ENCODE results near the gene OSTF1.

The OSTF1 gene

GRCh38 chr9:75175395-75175794 lies 87.1 kb downstream of the OSTF1 start:
- no peak overlapping the region for H3K27ac ChIP-seq
- no peak for TF ChIP-seq CTCF (IDR thresholded peaks at IDR 0.05; ENCODE audit: low read depth, low read length, missing control alignments)
- in situ Hi-C loops (cut with HindIII; ENCODE audit: low pct_ligation_motif_present, low sequenced_read_pairs): no loop called here
- H3K36me3 ChIP-seq (replicated peaks): no peaks in the 10 kb centered on the region
- no peaks in the 10 kb centered on the region for H3K27me3 ChIP-seq (replicated peaks)
- no peak overlapping the region for H3K4me3 ChIP-seq (ENCODE audit: low read depth, low read length)
- no peak for DNase-seq

- no peaks in the 10 kb centered on the region for H3K27me3 ChIP-seq (replicated peaks)
- H3K4me3 ChIP-seq (ENCODE audit: low read depth, low read length): no peak overlapping the region
- DNase-seq: no peak
- in situ Hi-C loops (cut with HindIII; ENCODE audit: low pct_ligation_motif_present, low sequenced_read_pairs): no loop called here
- no peak overlapping the region for H3K27ac ChIP-seq
- TF ChIP-seq CTCF (IDR thresholded peaks at IDR 0.05; ENCODE audit: low read depth, low read length, missing control alignments): no peak
- H3K36me3 ChIP-seq (replicated peaks): no peaks in the 10 kb centered on the region
Measured at GRCh38 chr9:75176037-75176436, 87.7 kb downstream of the OSTF1 start.

- no peak overlapping the region for H3K4me3 ChIP-seq (ENCODE audit: low read depth, low read length)
- H3K36me3 ChIP-seq (replicated peaks): no peaks in the 10 kb centered on the region
- H3K27me3 ChIP-seq (replicated peaks): no peaks in the 10 kb centered on the region
- peak; percentile 64 for DNase-seq
- H3K27ac ChIP-seq: peak overlapping the region; percentile 2
- no peak for TF ChIP-seq CTCF (IDR thresholded peaks at IDR 0.05; ENCODE audit: low read depth, low read length, missing control alignments)
- in situ Hi-C loops (cut with HindIII; ENCODE audit: low pct_ligation_motif_present, low sequenced_read_pairs): no loop called here
Measured at GRCh38 chr9:75181750-75182149, 93.4 kb downstream of the OSTF1 start.

GRCh38 chr9:75183306-75183705 lies 95.0 kb downstream of the OSTF1 start:
- no peaks in the 10 kb centered on the region for H3K27me3 ChIP-seq (replicated peaks)
- no peak overlapping the region for H3K27ac ChIP-seq
- no peak overlapping the region for H3K4me3 ChIP-seq (ENCODE audit: low read depth, low read length)
- DNase-seq: no peak
- in situ Hi-C loops (cut with HindIII; ENCODE audit: low pct_ligation_motif_present, low sequenced_read_pairs): no loop called here
- no peak for TF ChIP-seq CTCF (IDR thresholded peaks at IDR 0.05; ENCODE audit: low read depth, low read length, missing control alignments)
- no peaks in the 10 kb centered on the region for H3K36me3 ChIP-seq (replicated peaks)

- Histone ChIP-seq H3K27ac (no peak overlapping the region), H3K27me3 (replicated peaks) (no peaks in the 10 kb centered on the region), H3K36me3 (replicated peaks) (no peaks in the 10 kb centered on the region), H3K4me3 (ENCODE audit: low read depth, low read length) (no peak overlapping the region)
- in situ Hi-C loops (cut with HindIII; ENCODE audit: low pct_ligation_motif_present, low sequenced_read_pairs): no loop called here
- no peak for DNase-seq
- no peak for TF ChIP-seq CTCF (IDR thresholded peaks at IDR 0.05; ENCODE audit: low read depth, low read length, missing control alignments)
Measured at GRCh38 chr9:75184471-75184870, 96.2 kb downstream of the OSTF1 start.

GRCh38 chr9:75185585-75186170 lies 97.4 kb downstream of the OSTF1 start:
- Histone ChIP-seq H3K27me3 (replicated peaks) (no peaks in the 10 kb centered on the region), H3K36me3 (replicated peaks) (no peaks in the 10 kb centered on the region), H3K27ac (no peak overlapping the region), H3K4me3 (ENCODE audit: low read depth, low read length) (no peak overlapping the region)
- DNase-seq: peak; percentile 40
- TF ChIP-seq CTCF (IDR thresholded peaks at IDR 0.05; ENCODE audit: low read depth, low read length, missing control alignments): peak; percentile 87
- in situ Hi-C loops (cut with HindIII; ENCODE audit: low pct_ligation_motif_present, low sequenced_read_pairs): no loop called here

Data from brain microvascular endothelial cell (primary cell).